ENCODE results near the gene RAB36.

RAB36 gene

DNA sequence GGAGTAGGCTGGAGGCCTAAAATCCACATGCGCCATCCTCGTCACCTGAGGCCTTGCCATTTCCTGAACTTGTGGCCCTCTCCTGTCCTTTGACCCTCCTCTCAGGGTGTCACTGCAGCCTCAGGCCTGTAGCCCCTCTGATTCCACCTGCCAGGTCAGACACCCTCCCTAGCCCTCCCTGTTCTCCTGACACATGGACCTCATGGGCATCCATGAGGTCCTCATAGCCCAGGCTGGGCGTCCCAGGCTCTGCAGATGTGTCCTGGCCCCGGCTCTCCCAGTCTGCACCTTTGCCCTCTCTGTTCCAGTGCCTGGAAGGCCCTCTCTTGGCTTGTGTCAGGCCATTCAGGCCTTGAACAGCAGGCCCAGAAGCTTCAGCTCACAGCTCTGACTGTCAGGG is 15.8 kb downstream of the RAB36 start:
- no peak for DNase-seq

- no peak for DNase-seq
These were observed 16.3 kb downstream of the RAB36 start for GRCh38 chr22:23161574-23161973.

- DNase-seq, result no peak
These were observed 18.4 kb downstream of the RAB36 start for GRCh38 chr22:23163665-23164064.

- no peak for DNase-seq
These were observed 18.8 kb downstream of the RAB36 start for GRCh38 chr22:23164091-23164490.

GRCh38 chr22:23166042-23166831 is 21.0 kb downstream of the RAB36 start:
- DNase-seq, result no peak

DNA sequence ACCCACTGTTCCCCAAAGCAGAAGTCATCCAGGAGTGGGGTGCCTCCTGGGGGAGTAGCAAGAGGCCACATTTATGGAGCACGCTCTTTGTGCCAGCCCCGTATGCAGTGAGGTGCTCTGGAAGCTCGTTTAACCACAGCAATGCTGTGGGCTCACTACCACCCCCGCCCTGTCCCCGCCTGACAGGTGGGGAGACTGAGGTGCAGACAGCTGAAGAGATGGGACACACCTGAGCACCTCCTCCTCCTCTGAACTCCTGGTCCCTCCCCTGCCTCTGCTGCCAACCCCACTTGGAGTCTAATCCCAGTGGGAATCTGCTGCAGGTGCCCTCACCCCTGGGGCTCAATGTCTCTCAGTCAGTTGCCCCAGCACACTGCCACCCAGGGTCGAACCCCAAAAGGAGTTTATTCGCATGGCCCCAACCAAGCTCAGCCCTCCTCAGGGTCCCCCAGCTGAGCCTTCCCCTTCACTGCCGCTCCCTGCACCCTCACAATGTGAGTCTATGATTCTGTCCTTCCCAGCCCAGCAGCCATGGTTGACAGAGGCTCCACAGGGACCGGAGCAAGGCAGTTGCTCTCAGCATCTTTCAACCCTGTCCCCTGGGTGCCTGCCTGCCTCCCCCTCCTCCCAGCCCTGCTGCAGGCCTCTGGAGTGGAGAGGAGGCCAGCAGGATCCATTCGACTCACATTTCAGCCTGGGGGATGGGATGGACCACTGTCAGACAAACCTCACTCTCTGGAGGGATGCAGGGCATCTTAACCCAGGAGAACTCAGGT is 21.8 kb downstream of the RAB36 start:
- DNase-seq, result no peak

DNA sequence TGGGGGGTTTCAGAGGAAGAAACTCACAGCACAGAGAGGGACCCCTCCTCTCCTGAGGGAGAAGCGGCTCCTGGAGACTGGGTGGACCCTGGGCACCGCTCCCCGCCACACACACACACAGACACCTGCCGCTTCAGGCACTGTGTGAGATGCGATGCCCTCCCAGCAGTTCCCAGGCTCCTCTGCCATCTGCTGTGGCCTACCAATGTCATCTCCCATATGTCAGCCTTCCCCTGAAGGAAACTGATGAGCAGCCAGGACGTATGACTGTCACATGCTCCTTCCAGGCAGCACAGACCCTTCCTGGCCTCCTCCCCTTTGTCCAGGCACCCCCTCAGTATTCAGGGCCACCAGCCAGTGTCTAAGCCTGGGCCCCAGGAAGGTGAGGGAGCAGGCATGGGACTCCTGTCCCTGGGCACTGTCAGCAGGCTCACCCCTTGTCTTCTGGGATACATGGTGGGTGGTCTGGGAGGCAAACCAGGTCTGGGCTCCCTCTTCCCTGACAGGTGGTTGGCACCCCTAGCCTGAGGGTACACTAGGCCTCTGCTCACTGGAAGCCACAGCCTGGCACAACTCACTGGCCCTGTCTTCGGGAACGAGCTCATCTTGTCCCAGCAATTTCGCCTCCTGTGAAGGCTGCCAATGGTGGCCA is 23.2 kb downstream of the RAB36 start:
- DNase-seq, result no peak

- DNase-seq, result no peak
These were observed 23.7 kb downstream of the RAB36 start for GRCh38 chr22:23169043-23169406.

- DNase-seq, result no peak
These were observed 30.8 kb downstream of the RAB36 start for GRCh38 chr22:23175817-23176644.

GRCh38 chr22:23176645-23177027 is 31.4 kb downstream of the RAB36 start:
- DNase-seq, result no peak

DNA sequence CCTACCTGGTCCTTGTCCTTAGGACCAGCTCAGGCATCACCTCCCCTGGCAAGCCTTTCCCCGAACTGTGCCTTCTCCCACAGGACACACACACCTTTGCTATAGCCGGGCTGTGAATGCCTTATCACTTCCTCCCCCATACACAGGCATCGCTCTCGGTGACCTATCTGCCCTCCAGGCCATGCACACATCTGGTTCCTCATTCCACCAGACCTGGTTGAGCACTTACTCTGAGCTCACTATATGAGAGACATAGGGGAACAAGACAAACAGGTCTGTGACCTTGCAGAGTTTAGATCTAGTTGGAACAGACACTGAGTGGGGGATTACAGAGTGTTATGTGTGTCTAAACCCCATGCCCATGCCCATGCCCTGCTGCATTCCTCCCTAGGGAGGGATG is 31.9 kb downstream of the RAB36 start:
- no peak for DNase-seq

DNA sequence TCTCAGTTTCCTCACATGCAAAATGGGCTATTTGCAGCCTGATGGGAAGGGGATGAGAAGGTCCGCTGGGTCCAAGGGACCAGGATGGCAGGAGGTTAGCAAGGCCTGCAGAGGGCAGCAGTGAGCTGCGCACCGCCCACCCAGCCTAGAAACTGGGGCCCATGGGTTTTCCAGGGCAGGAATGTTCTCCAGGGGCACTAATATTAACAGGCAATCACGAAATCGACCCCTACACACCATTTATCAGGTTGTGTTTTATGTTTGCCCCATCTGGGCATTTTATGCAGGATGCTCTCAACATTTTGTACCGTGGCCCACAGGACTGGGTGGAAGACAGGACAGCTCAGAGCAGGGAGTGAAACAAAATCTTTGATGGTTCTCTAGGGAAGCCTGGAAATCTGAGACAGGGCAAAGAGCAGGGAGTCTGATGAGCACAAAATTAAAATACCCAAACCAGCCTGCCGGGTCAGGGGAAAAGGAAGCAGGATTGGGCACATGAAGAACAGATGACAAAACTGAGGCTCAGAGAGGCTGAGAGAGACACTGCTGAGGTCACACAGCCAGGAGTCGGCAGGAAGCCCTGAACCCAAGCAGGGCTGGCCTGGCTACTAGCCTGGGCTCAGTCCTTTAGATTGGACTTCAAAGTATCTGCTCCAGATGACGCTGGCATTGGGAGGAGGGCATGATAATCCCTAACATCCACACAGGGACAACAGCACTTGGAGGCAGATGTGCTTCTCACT is 33.4 kb downstream of the RAB36 start:
- peak; percentile 68 to 72 for DNase-seq

DNA sequence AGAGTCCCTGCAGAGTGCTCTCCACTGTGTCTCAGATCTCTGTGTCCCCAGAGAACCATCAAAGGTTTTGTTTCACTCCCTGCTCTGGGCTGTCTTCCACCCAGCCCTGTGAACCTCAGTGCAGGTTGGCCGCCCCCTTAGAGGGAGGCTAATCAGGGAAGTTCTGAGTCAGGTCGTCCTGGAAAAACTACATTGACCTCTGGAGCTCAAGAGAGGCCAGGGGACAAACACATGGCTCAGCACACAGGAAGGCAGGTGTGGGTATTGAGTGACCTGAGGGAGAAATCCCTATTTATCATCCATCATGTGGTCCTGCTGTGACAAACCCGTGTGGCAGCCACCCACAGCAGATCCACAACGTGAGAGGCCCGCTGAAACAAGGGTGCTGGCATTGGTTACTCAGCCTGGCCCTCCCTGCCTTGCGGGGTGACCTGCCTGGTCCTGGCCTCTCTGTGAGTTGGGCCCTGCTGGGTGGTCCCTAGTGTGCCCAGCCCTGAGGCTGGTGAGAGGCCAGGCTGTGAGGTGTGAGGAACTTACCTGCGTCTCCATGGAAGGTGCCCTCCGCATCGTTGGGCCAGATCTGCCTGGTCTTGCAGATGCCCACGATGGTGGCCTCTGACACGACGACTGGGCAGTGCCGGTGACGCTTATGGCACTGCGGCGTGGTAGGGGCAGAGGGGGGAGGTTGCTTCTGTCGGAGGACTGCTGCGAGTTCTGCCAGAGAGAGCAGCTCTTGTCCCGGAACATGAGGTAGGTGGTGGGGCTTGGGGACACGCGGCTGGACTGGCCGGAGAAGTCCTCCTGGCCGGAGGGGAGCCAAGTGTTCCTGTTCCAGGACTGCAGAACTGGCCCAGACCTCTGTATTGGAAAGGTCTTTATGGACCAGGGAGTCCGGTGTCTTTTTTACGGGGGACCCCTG is 34.4 kb downstream of the RAB36 start:
- DNase-seq, result peak; percentile 24 to 37

DNA sequence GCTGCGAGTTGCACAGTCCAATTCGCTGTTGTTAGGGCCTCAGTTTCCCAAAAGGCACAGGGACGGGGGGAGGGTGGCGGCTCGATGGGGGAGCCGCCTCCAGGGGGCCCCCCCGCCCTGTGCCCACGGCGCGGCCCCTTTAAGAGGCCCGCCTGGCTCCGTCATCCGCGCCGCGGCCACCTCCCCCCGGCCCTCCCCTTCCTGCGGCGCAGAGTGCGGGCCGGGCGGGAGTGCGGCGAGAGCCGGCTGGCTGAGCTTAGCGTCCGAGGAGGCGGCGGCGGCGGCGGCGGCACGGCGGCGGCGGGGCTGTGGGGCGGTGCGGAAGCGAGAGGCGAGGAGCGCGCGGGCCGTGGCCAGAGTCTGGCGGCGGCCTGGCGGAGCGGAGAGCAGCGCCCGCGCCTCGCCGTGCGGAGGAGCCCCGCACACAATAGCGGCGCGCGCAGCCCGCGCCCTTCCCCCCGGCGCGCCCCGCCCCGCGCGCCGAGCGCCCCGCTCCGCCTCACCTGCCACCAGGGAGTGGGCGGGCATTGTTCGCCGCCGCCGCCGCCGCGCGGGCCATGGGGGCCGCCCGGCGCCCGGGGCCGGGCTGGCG is 35.1 kb downstream of the RAB36 start, which contains the start of gene BCR:
TSS of gene BCR (plus strand) at position 209 of the 592 bp plus-strand sequence. CDS start 452 bp downstream, outside the sequence.
- peak; percentile 52 to 60 for DNase-seq

GRCh38 chr22:23180893-23181720 is 35.8 kb downstream of the RAB36 start:
- DNase-seq, result peak; percentile 27 to 36

DNA sequence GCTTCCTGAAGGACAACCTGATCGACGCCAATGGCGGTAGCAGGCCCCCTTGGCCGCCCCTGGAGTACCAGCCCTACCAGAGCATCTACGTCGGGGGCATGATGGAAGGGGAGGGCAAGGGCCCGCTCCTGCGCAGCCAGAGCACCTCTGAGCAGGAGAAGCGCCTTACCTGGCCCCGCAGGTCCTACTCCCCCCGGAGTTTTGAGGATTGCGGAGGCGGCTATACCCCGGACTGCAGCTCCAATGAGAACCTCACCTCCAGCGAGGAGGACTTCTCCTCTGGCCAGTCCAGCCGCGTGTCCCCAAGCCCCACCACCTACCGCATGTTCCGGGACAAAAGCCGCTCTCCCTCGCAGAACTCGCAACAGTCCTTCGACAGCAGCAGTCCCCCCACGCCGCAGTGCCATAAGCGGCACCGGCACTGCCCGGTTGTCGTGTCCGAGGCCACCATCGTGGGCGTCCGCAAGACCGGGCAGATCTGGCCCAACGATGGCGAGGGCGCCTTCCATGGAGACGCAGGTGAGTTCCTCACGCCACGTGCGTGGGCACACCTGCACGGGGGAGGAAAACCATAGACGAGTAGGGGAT is 36.5 kb downstream of the RAB36 start:
- peak; percentile 18 to 26 for DNase-seq

GRCh38 chr22:23182309-23183060 is 37.2 kb downstream of the RAB36 start:
- DNase-seq, result peak; percentile 74 to 85

DNA sequence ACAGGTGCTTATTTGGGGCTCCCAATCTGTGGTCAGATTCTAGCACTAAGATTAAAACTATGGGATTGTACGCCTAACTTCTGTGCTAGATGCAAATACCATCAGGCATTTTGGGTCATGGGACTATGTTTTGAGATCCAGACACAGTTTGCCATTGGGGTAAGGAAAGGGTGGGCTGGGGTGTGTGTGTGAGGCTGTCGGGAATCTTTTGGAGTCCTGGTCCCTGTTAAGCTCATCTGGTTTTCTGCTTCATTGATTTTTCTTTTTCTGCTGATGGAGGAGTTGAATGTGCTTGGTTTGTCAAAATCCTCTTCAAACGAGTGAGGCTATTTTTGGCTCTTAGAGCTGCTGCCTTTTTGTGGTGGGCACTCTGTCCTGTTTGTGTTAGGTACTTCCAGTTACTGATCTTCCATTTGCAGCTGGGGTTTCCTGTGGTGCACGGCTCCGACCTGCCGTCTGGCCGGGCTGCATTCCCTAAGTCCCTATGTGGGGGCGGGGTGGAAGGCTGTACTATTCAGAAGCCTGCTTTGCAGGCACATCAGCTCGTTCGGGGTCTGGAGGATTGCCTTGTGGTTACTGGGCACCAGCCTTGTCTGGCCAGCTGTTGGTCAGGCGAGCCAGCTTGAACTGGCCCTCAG is 37.9 kb downstream of the RAB36 start:
- peak; percentile 13 to 19 for DNase-seq

All from activated CD4-positive, alpha-beta T cell treated with anti-CD3 and anti-CD28 coated beads, Interleukin-2, amount 50 U/mL, for 48 hours (primary cell).